ENCODE data around the gene KIFC1. TPM values are rescaled to one million over a fixed set of nuclear protein-coding genes. Genes with fewer than 3 reads are reported as not detected.

KIFC1 gene
- total and polyA plus RNA-seq, 9 of the 15 experiments (the other 6 are each of a cell fraction or from before 2014, with no cell fraction given) = 1.3 to 95.2 (median 76.9) TPM

DNA sequence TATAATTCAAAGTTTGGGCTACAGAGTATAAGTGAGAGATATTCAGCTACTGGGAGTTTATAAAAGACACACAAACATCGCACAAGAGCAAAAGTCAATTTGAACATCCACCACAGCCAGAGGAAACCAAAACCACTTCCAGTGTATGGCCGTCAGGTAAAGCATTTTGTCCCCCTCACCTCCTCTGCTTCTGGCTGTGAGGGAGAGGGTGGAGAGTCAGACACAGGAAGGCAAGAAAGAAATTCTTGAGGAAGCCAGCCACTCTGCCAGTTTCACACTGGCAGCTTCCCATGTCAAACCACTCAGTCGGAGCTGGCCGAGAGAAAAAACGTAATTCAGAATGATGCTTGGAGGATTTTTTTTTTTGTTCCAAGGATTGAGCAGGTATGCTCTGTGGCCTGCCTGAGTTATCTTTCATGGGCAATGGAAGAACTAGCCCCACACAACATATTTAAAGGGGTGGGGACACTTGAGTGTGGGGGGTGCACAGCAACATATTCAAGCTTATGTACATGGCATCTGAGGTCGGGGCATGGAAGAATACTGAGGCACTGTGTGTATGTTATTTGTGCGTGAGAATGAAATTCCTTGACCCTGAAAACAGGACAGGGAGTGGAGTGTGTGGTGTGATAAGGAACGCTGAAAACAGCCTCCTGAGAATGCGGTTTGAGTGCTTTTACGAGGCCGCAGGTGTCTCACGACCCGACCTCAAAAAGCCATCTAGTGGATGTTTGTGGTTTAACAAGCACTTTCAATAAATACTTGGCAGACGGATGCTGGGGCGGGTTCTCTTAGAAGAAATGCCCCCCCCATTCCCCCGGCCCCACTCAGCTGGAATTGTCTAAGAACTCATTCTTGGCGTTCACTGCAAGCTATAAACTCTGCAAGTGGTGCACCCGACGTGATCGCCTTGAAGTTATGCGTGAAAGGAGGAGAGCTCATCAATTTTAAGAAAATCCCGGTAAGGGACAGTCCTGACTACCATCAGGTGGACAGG is 46.6 kb upstream of the KIFC1 start (continued):
- TF ChIP-seq, protein P1, sequence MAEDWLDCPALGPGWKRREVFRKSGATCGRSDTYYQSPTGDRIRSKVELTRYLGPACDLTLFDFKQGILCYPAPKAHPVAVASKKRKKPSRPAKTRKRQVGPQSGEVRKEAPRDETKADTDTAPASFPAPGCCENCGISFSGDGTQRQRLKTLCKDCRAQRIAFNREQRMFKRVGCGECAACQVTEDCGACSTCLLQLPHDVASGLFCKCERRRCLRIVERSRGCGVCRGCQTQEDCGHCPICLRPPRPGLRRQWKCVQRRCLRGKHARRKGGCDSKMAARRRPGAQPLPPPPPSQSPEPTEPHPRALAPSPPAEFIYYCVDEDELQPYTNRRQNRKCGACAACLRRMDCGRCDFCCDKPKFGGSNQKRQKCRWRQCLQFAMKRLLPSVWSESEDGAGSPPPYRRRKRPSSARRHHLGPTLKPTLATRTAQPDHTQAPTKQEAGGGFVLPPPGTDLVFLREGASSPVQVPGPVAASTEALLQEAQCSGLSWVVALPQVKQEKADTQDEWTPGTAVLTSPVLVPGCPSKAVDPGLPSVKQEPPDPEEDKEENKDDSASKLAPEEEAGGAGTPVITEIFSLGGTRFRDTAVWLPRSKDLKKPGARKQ (CRISPR knock-in tag; IDR thresholded peaks at IDR 0.05) = no peak
- TF ChIP-seq, protein P2, sequence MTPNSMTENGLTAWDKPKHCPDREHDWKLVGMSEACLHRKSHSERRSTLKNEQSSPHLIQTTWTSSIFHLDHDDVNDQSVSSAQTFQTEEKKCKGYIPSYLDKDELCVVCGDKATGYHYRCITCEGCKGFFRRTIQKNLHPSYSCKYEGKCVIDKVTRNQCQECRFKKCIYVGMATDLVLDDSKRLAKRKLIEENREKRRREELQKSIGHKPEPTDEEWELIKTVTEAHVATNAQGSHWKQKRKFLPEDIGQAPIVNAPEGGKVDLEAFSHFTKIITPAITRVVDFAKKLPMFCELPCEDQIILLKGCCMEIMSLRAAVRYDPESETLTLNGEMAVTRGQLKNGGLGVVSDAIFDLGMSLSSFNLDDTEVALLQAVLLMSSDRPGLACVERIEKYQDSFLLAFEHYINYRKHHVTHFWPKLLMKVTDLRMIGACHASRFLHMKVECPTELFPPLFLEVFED (CRISPR knock-in tag; conservative IDR thresholded peaks at IDR 0.05) = no peak
- TF ChIP-seq, protein P3, sequence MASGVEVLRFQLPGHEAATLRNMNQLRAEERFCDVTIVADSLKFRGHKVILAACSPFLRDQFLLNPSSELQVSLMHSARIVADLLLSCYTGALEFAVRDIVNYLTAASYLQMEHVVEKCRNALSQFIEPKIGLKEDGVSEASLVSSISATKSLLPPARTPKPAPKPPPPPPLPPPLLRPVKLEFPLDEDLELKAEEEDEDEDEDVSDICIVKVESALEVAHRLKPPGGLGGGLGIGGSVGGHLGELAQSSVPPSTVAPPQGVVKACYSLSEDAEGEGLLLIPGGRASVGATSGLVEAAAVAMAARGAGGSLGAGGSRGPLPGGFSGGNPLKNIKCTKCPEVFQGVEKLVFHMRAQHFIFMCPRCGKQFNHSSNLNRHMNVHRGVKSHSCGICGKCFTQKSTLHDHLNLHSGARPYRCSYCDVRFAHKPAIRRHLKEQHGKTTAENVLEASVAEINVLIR (CRISPR knock-in tag; IDR thresholded peaks at IDR 0.05) = no peak
- TF ChIP-seq, protein P4, sequence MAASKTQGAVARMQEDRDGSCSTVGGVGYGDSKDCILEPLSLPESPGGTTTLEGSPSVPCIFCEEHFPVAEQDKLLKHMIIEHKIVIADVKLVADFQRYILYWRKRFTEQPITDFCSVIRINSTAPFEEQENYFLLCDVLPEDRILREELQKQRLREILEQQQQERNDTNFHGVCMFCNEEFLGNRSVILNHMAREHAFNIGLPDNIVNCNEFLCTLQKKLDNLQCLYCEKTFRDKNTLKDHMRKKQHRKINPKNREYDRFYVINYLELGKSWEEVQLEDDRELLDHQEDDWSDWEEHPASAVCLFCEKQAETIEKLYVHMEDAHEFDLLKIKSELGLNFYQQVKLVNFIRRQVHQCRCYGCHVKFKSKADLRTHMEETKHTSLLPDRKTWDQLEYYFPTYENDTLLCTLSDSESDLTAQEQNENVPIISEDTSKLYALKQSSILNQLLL (CRISPR knock-in tag; IDR thresholded peaks at IDR 0.05; ENCODE audit: borderline replicate concordance) = no peak
- TF ChIP-seq STAT5B (CRISPR knock-in tag; IDR thresholded peaks at IDR 0.05) (no peak), CBX5 (IDR thresholded peaks at IDR 0.05; ENCODE audit: borderline replicate concordance, low read depth) (no peak), CHD4 (IDR thresholded peaks at IDR 0.05; ENCODE audit: insufficient read depth, insufficient replicate concordance, low read depth, low read length, poor library complexity, severe bottlenecking) (no peak), ZNF263 (CRISPR knock-in tag; IDR thresholded peaks at IDR 0.05; ENCODE audit: borderline replicate concordance) (no peak), PHF21A (IDR thresholded peaks at IDR 0.05; ENCODE audit: borderline replicate concordance, low read depth) (peak; percentile 77; the same call in 1 of the 2 replicates), NBN (IDR thresholded peaks at IDR 0.05; ENCODE audit: low read depth) (peak; percentile 81)
- TF ChIP-seq, protein P5, sequence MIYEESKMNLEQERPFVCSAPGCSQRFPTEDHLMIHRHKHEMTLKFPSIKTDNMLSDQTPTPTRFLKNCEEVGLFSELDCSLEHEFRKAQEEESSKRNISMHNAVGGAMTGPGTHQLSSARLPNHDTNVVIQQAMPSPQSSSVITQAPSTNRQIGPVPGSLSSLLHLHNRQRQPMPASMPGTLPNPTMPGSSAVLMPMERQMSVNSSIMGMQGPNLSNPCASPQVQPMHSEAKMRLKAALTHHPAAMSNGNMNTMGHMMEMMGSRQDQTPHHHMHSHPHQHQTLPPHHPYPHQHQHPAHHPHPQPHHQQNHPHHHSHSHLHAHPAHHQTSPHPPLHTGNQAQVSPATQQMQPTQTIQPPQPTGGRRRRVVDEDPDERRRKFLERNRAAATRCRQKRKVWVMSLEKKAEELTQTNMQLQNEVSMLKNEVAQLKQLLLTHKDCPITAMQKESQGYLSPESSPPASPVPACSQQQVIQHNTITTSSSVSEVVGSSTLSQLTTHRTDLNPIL (CRISPR knock-in tag; IDR thresholded peaks at IDR 0.05) = no peak
- TF ChIP-seq, protein P6, sequence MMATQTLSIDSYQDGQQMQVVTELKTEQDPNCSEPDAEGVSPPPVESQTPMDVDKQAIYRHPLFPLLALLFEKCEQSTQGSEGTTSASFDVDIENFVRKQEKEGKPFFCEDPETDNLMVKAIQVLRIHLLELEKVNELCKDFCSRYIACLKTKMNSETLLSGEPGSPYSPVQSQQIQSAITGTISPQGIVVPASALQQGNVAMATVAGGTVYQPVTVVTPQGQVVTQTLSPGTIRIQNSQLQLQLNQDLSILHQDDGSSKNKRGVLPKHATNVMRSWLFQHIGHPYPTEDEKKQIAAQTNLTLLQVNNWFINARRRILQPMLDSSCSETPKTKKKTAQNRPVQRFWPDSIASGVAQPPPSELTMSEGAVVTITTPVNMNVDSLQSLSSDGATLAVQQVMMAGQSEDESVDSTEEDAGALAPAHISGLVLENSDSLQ (IDR thresholded peaks at IDR 0.05) = peak; percentile 46; the same call in 1 of the 2 replicates
- TF ChIP-seq, protein P7, sequence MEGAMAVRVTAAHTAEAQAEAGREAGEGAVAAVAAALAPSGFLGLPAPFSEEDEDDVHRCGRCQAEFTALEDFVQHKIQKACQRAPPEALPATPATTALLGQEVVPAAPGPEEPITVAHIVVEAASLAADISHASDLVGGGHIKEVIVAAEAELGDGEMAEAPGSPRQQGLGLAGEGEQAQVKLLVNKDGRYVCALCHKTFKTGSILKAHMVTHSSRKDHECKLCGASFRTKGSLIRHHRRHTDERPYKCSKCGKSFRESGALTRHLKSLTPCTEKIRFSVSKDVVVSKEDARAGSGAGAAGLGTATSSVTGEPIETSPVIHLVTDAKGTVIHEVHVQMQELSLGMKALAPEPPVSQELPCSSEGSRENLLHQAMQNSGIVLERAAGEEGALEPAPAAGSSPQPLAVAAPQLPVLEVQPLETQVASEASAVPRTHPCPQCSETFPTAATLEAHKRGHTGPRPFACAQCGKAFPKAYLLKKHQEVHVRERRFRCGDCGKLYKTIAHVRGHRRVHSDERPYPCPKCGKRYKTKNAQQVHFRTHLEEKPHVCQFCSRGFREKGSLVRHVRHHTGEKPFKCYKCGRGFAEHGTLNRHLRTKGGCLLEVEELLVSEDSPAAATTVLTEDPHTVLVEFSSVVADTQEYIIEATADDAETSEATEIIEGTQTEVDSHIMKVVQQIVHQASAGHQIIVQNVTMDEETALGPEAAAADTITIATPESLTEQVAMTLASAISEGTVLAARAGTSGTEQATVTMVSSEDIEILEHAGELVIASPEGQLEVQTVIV (CRISPR knock-in tag; IDR thresholded peaks at IDR 0.05; ENCODE audit: borderline replicate concordance) = no peak
